Mucosa of descending colon (tissue), 3 donors: ENCODE results near the gene BHLHE23. TPM values are rescaled to one million over a fixed set of nuclear protein-coding genes. Genes with fewer than 3 reads are reported as not detected.

ENCODE experiments used
- ATAC-seq: fragments of 200-7000 bp; cut with Tn5 transposase; one replicate; pipeline ENCODE4 v1.9.1; 2020; ENCODE audit warnings: mild to moderate bottlenecking, moderate library complexity
- DNase-seq, 3 donors: peaks; one replicate each; pipeline ENCODE4 v3.0.0-alpha.2; 2020
- H3K36me3 ChIP-seq: fragments of 200-600 bp; one replicate; pipeline ENCODE4 v1.8.0; 2021; ENCODE audit warnings: low read depth, mild to moderate bottlenecking
- H3K4me1 ChIP-seq: fragments of 200-600 bp; one replicate; pipeline ENCODE4 v1.8.0; 2021; ENCODE audit warnings: low read depth, mild to moderate bottlenecking
- H3K4me3 ChIP-seq: fragments of 200-600 bp; one replicate; pipeline ENCODE4 v1.8.0; 2021; ENCODE audit warnings: mild to moderate bottlenecking
- H3K9me3 ChIP-seq: fragments of 200-600 bp; one replicate; pipeline ENCODE4 v1.8.0; 2021; ENCODE audit warnings: mild to moderate bottlenecking
- intact Hi-C, 2 donors: fragments of 100-400 bp; cut with DNase I in 1 of 2; cut with micrococcal nuclease in 1 of 2; formaldehyde crosslinking; loops; one replicate each; pipeline versions ENCODE4 v1.11.0 to v1.11.1; 2022; cut with DNase I, micrococcal nuclease
- total RNA-seq, 3 donors: library from RNA; stranded (reverse); fragmentation: NEBNext Ultra II Directional in 2 of 3; extraction: Animal tissue kit (Norgen Biotek cat#: 25700) in 2 of 3; gene quantifications; one replicate each; pipeline versions ENCODE4 v1.2.1 to v1.2.4, GENCODE V29; 2021 to 2023
- TF ChIP-seq, protein P1 (sequence below): fragments of 200-600 bp; IDR thresholded peaks from one replicate; pipeline ENCODE4 v1.8.0; 2022; ENCODE audit warnings: antibody characterized with exemption, mild to moderate bottlenecking
- donor health status: DM: no; HTN: no; CAD: no; lungs with moderate emphysema.
- donor health status: DM: no; HTN: no; CAD: no.
- donor health status: DM: no; HTN: yes; CAD: no.

BHLHE23 gene
- total RNA-seq, 3 donors from 2014 or later, result not detected

DNA sequence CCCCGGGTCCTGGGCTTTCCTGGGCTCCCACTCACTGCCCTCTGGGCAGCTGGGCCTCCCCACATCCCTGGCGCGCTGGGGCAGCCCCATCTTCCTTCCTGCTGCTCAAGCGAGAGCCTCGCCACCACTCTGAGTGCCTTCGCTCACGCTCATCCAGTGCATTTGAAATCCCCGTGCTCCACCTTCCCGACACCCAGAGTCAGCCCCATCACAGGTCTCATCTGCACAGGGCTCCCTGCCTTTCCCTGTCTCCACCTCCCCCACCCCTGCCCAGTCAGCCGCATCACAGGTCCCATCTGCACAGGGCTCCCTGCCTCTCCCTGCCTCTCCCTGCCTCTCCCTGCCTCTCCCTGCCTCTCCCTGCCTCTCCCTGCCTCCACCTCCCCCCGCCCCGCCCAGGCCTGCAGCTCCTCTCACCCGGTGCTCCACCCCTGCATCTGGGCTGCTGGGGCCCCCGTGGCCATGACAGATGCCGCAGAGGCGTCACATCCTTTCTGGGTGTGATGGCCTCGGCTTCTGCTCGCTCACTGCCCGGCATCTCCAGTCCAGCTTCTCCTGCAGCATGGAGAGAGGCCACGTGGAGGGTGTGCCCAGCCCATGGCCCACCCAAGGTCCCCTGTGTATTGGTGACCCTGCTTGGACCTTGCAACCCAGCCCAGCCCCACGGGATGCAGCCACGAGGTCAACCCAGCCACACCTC, 9.0 kb upstream of the BHLHE23 start:
- DNase-seq (peak in 2 of 3 donors; percentile 10 to 34), ATAC-seq (no peak)
- Histone ChIP-seq H3K36me3 (no peaks in the 10 kb centered on the region), H3K9me3 (no peaks in the 10 kb centered on the region), H3K4me1 (no peaks in the 10 kb centered on the region), H3K4me3 (no peak overlapping the region)
- TF ChIP-seq, protein P1, sequence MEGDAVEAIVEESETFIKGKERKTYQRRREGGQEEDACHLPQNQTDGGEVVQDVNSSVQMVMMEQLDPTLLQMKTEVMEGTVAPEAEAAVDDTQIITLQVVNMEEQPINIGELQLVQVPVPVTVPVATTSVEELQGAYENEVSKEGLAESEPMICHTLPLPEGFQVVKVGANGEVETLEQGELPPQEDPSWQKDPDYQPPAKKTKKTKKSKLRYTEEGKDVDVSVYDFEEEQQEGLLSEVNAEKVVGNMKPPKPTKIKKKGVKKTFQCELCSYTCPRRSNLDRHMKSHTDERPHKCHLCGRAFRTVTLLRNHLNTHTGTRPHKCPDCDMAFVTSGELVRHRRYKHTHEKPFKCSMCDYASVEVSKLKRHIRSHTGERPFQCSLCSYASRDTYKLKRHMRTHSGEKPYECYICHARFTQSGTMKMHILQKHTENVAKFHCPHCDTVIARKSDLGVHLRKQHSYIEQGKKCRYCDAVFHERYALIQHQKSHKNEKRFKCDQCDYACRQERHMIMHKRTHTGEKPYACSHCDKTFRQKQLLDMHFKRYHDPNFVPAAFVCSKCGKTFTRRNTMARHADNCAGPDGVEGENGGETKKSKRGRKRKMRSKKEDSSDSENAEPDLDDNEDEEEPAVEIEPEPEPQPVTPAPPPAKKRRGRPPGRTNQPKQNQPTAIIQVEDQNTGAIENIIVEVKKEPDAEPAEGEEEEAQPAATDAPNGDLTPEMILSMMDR, result no peak
- intact Hi-C loops, result no loop called here

DNA sequence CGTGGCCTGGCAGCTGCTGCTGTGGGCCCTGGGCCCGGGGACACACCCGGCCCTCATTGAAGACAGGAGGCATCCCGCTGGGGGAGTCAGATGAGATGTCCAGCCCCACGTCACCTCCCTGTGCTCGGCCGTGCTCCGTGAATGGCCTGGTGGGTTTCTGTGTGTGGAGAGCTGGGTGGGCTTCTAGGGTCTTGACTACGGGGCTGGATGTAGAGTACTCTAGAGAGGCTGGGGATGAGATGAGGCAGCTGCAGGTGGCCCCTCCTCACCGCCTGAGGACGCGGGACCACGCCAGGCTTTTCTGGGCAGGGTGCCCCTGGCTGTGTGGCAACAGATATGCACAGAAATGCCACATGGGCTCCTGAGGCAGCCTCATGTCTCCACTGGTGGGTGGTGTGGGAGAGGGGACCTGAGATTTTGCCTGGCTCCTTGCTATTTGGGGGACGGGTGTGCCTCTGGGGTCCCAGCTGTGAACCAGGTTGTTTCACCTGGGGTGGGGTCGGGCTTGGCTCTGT, 8.4 kb upstream of the BHLHE23 start:
- Histone ChIP-seq H3K36me3 (no peaks in the 10 kb centered on the region), H3K9me3 (no peaks in the 10 kb centered on the region), H3K4me3 (no peak overlapping the region), H3K4me1 (no peaks in the 10 kb centered on the region)
- ATAC-seq (no peak), DNase-seq (peak in 1 of 3 donors; percentile 24)
- intact Hi-C loops, result no loop called here
- TF ChIP-seq, protein P1, result no peak

DNA sequence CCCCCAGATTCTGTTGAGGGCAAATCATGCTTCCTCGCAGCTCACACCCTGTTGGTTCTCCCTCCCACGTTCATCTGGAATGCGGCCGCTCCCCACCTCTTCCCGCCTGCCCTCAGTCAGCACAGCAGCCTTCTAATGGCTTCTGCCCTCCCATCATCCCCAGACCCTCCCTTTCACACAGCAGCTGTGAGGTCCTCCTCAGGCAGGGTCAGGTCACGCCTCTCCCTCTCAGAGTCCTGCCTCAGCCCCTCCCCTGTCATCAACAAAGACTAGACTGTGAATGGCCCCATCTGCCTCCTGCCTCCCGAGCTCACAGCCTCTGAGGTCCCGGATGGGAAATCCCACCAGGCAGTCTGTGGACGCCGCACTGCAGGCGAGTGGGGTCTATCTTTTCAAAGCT, 7.9 kb upstream of the BHLHE23 start:
- no peak overlapping the region for H3K4me3 ChIP-seq
- no peak for DNase-seq
- ATAC-seq, result no peak
- intact Hi-C loops, result no loop called here
- H3K4me1 ChIP-seq, result no peaks in the 10 kb centered on the region
- H3K9me3 ChIP-seq, result no peaks in the 10 kb centered on the region
- no peaks in the 10 kb centered on the region for H3K36me3 ChIP-seq
- TF ChIP-seq, protein P1, result no peak

DNA sequence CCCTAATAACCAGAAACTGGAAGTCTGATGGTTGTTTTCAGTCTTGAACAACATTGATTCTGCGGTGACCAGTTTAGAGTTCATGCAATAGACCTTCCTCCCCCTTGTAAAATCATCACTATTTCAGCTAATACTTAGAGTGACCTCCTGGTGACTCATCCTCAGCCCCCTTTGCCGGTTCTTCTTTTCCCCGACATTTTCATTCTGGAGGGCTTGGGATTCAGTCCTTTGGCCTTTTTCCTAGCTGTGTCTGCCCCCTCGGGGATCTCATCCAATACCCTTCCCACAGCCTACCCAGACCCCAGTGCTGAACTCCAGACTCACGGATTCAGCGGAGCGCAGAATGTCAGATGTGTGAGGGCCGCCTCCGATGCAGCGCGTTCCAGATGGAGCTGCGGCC, 7.5 kb upstream of the BHLHE23 start:
- H3K4me3 ChIP-seq, result no peak overlapping the region
- peaks cover under 1% of the 10 kb centered on the region for H3K4me1 ChIP-seq
- intact Hi-C loops, result no loop called here
- H3K36me3 ChIP-seq, result no peaks in the 10 kb centered on the region
- TF ChIP-seq, protein P1, result no peak
- H3K9me3 ChIP-seq, result no peaks in the 10 kb centered on the region
- DNase-seq, result no peak
- no peak for ATAC-seq

DNA sequence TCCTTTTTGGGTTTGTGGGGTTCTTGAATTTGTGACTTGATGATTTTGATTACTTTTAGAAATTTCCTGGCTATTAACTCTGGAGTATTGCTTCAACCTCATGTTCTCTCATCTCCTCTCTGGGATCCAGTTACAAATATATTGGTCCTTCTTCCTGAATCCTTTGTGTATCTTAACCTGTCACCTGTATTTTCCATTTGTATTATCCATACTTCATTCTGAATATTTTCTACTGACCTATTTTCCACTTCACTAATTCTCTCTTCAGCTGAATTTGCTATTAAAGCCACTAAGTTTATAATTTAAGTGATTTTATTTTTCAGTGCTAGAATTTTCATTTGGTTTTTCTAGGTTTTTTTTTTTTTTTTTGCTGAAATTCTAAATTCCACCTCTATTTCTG, 6.4 kb upstream of the BHLHE23 start:
- TF ChIP-seq, protein P1, result no peak
- ATAC-seq (no peak), DNase-seq (no peak)
- no peaks in the 10 kb centered on the region for H3K36me3 ChIP-seq
- no peak overlapping the region for H3K4me3 ChIP-seq
- H3K4me1 ChIP-seq, result peaks cover 8% of the 10 kb centered on the region
- H3K9me3 ChIP-seq, result no peaks in the 10 kb centered on the region
- intact Hi-C loops, result no loop called here
